Astrocyte (in vitro differentiated cells and primary cell): ENCODE results near the gene EPB41L3.

ENCODE experiments used
- EZH2 ChIP-seq: IDR thresholded peaks from 2 replicates; pipeline ENCODE4 v1.6.1; 2012; ENCODE audit warnings: mild to moderate bottlenecking, low read length, inconsistent platforms; ENCODE audit not compliant: insufficient read depth
- TF ChIP-seq, protein P1 (sequence below): IDR thresholded peaks from 2 replicates; pipeline ENCODE4 v1.5.1; 2011; ENCODE audit warnings: low read depth, mild to moderate bottlenecking, inconsistent platforms, low read length, moderate library complexity; ENCODE audit not compliant: insufficient read depth

DNA sequence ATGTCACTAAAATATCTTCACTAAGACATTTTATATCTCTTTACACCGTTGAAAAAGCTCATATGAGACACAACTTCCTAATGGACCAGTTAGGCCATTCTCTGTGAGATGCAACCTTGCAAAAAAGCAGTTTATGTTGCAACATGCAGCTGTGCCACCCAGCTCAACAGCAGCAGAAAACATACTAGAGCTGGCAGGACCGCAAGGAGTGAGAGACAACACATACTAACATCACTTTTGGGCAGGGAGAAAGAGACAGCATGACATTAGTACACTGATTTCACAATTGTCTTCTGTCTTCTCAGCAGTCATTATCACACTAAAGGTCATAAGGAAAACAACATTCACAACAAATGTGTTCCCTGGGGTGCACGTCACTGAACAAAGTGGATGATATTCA is 122.9 kb downstream of the EPB41L3 start:
- TF ChIP-seq EZH2, result no peak
- TF ChIP-seq, protein P1, sequence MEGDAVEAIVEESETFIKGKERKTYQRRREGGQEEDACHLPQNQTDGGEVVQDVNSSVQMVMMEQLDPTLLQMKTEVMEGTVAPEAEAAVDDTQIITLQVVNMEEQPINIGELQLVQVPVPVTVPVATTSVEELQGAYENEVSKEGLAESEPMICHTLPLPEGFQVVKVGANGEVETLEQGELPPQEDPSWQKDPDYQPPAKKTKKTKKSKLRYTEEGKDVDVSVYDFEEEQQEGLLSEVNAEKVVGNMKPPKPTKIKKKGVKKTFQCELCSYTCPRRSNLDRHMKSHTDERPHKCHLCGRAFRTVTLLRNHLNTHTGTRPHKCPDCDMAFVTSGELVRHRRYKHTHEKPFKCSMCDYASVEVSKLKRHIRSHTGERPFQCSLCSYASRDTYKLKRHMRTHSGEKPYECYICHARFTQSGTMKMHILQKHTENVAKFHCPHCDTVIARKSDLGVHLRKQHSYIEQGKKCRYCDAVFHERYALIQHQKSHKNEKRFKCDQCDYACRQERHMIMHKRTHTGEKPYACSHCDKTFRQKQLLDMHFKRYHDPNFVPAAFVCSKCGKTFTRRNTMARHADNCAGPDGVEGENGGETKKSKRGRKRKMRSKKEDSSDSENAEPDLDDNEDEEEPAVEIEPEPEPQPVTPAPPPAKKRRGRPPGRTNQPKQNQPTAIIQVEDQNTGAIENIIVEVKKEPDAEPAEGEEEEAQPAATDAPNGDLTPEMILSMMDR, result no peak
